CD14-positive monocyte (primary cell): ENCODE data around the gene NR2F6. TPM values are rescaled to one million over a fixed set of nuclear protein-coding genes. Genes with fewer than 3 reads are reported as not detected.
"Not testable (repeated sequence)": the region's sequence is repeated elsewhere in the genome, so short reads cannot be mapped to it uniquely, and the experiment has no call there.

ENCODE experiments used
- DNase-seq, 3 donors: peaks; one replicate each; pipeline ENCODE4 v3.0.0-alpha.2; 2011 to 2022
- H2AFZ ChIP-seq: 2 replicates; pipeline ENCODE4 v1.6.0; 2012; ENCODE audit warnings: mild to moderate bottlenecking, low read depth, low read length, inconsistent platforms; ENCODE audit not compliant: insufficient read depth, poor library complexity, severe bottlenecking
- H3K27ac ChIP-seq, 2 donors: 1 replicate in 1 of 2; 2 replicates in 1 of 2; pipeline ENCODE4 v1.5.1; 2012 to 2013; ENCODE audit warnings: low read length in 2 of 2, control low read depth in 1 of 2, inconsistent platforms in 1 of 2, low read depth in 1 of 2, mild to moderate bottlenecking in 1 of 2
- H3K27me3 ChIP-seq, 2 donors: one replicate each; pipeline versions ENCODE4 v1.6.0 to v1.6.1; 2011 to 2013; ENCODE audit warnings: low read length in 2 of 2; ENCODE audit not compliant: control insufficient read depth in 2 of 2, insufficient read depth in 2 of 2
- H3K36me3 ChIP-seq, 2 donors: replicated peaks in 1 of 2; 1 replicate in 1 of 2; 2 replicates in 1 of 2; pipeline versions ENCODE4 v1.5.1 to v1.6.1; 2012 to 2013; ENCODE audit warnings: low read length in 2 of 2, control low read depth in 1 of 2, inconsistent platforms in 1 of 2, mild to moderate bottlenecking in 1 of 2; ENCODE audit not compliant: insufficient read depth in 2 of 2, control insufficient read depth in 1 of 2
- H3K4me1 ChIP-seq, 2 donors: 1 replicate in 1 of 2; 2 replicates in 1 of 2; pipeline versions ENCODE4 v1.5.1 to v1.6.1; 2012 to 2013; ENCODE audit warnings: low read length in 2 of 2, control low read depth in 1 of 2, inconsistent platforms in 1 of 2, mild to moderate bottlenecking in 1 of 2, moderate library complexity in 1 of 2; ENCODE audit not compliant: insufficient read depth in 2 of 2, control insufficient read depth in 1 of 2
- H3K4me2 ChIP-seq: replicated peaks from 2 replicates; pipeline ENCODE3; 2012; ENCODE audit warnings: low read length, moderate library complexity, mild to moderate bottlenecking; ENCODE audit not compliant: poor library complexity, severe bottlenecking; ENCODE audit errors: extremely low read depth
- H3K4me3 ChIP-seq, 3 experiments: fragments of 200-600 bp in 1 of 3; sonication (generic) in 1 of 3; replicated peaks in 1 of 3; 1 replicate in 2 of 3; 2 replicates in 1 of 3; pipeline ENCODE4 v1.5.1; 2011 to 2013; ENCODE audit warnings: low read length in 3 of 3, mild to moderate bottlenecking in 3 of 3, control low read depth in 2 of 3, low read depth in 2 of 3, inconsistent platforms in 1 of 3, moderate library complexity in 1 of 3
- H3K79me2 ChIP-seq: 2 replicates; pipeline ENCODE4 v1.6.0; 2012; ENCODE audit warnings: mild to moderate bottlenecking, control low read depth, inconsistent platforms, low read length, moderate library complexity; ENCODE audit not compliant: insufficient read depth
- H3K9ac ChIP-seq: 2 replicates; pipeline ENCODE4 v1.6.0; 2017; ENCODE audit warnings: low read length, mild to moderate bottlenecking; ENCODE audit not compliant: insufficient read depth, poor library complexity, severe bottlenecking
- H3K9me3 ChIP-seq, 2 donors: replicated peaks in 1 of 2; 1 replicate in 1 of 2; 2 replicates in 1 of 2; pipeline versions ENCODE4 v1.5.1 to v1.6.1; 2012 to 2013; ENCODE audit warnings: low read length in 2 of 2, control low read depth in 1 of 2; ENCODE audit not compliant: control insufficient read depth in 1 of 2, insufficient read depth in 1 of 2
- H4K20me1 ChIP-seq: 2 replicates; pipeline ENCODE4 v1.6.0; 2012; ENCODE audit warnings: mild to moderate bottlenecking, low read length, control low read depth, moderate library complexity; ENCODE audit not compliant: insufficient read depth
- H3K27ac Mint-ChIP-seq, 7 donors: one replicate each; pipeline ENCODE4 v1.8.0; 2020; ENCODE audit warnings: mild to moderate bottlenecking in 7 of 7, mixed read lengths in 7 of 7, moderate library complexity in 6 of 7, inconsistent platforms in 2 of 7
- H3K27me3 Mint-ChIP-seq, 3 donors: one replicate each; pipeline ENCODE4 v1.8.0; 2021 to 2022; ENCODE audit warnings: low read depth in 3 of 3, mild to moderate bottlenecking in 3 of 3, mixed read lengths in 3 of 3, moderate library complexity in 3 of 3, inconsistent platforms in 1 of 3
- H3K36me3 Mint-ChIP-seq, 2 donors: one replicate each; pipeline ENCODE4 v1.8.0; 2020; ENCODE audit warnings: mixed read lengths in 2 of 2, inconsistent platforms in 1 of 2, mild to moderate bottlenecking in 1 of 2
- H3K4me1 Mint-ChIP-seq: one replicate; pipeline ENCODE4 v1.8.0; 2020; ENCODE audit warnings: mild to moderate bottlenecking, mixed read lengths
- H3K4me3 Mint-ChIP-seq, 2 donors: one replicate each; pipeline ENCODE4 v1.8.0; 2020; ENCODE audit warnings: mild to moderate bottlenecking in 2 of 2, mixed read lengths in 2 of 2, moderate library complexity in 1 of 2
- H3K9me3 Mint-ChIP-seq, 7 donors: one replicate each; pipeline ENCODE4 v1.8.0; 2020 to 2022; ENCODE audit warnings: mixed read lengths in 7 of 7, mild to moderate bottlenecking in 6 of 7, moderate library complexity in 6 of 7, inconsistent platforms in 2 of 7
- WGBS: methylation state at CpG from one replicate; pipeline ENCODE4 v1.1.5; 2013; ENCODE audit warnings: missing lambda C conversion rate; ENCODE audit not compliant: insufficient coverage; 5-methylcytosine and 5-hydroxymethylcytosine counted together
- intact Hi-C, 2 donors: fragments of 100-400 bp; cut with micrococcal nuclease; formaldehyde crosslinking; loops; one replicate each; pipeline versions ENCODE4 v1.15.0 to v1.15.1; 2023
- polyA plus RNA-seq, 3 donors: library from polyadenylated mRNA; depleted of rRNA in 1 of 3; unstranded in 2 of 3; stranded (reverse) in 1 of 3; fragments of 300-500 nt in 2 of 3; fragments of >200 nt in 1 of 3; fragmentation: Illumina TruSeq in 2 of 3; gene quantifications; 1 replicate in 2 of 3; 2 replicates in 1 of 3; pipeline ENCODE4 v1.2.3, GENCODE V29; 2012 to 2021
- TF ChIP-seq, protein P1 (sequence below): fragments of 200-600 bp; IDR thresholded peaks from one replicate; pipeline ENCODE4 v1.8.0; 2022; ENCODE audit warnings: antibody characterized with exemption, mild to moderate bottlenecking

The NR2F6 gene
- polyA plus RNA-seq, 3 donors, result 0.87 to 5.1 (median 1.7) TPM

- DNase-seq, result no peak
- TF ChIP-seq, protein P1, sequence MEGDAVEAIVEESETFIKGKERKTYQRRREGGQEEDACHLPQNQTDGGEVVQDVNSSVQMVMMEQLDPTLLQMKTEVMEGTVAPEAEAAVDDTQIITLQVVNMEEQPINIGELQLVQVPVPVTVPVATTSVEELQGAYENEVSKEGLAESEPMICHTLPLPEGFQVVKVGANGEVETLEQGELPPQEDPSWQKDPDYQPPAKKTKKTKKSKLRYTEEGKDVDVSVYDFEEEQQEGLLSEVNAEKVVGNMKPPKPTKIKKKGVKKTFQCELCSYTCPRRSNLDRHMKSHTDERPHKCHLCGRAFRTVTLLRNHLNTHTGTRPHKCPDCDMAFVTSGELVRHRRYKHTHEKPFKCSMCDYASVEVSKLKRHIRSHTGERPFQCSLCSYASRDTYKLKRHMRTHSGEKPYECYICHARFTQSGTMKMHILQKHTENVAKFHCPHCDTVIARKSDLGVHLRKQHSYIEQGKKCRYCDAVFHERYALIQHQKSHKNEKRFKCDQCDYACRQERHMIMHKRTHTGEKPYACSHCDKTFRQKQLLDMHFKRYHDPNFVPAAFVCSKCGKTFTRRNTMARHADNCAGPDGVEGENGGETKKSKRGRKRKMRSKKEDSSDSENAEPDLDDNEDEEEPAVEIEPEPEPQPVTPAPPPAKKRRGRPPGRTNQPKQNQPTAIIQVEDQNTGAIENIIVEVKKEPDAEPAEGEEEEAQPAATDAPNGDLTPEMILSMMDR, result no peak
- Histone ChIP-seq H3K4me3 (no peak overlapping the region), H3K4me1 (no peaks in the 10 kb centered on the region), H3K9me3 (no peaks in the 10 kb centered on the region), H3K4me2 (no peak overlapping the region), H3K27ac (no peak overlapping the region), H3K36me3 (peaks cover 84 to 97% of the 10 kb centered on the region in 2 donors), H2AFZ (no peak overlapping the region), H3K27me3 (no peaks in the 10 kb centered on the region), H3K9ac (no peak overlapping the region), H3K79me2 (no peaks in the 10 kb centered on the region), H4K20me1 (peaks cover 17% of the 10 kb centered on the region)
- Mint-ChIP-seq H3K27me3 (peaks cover 0 to 1% (median 0%) of the 10 kb centered on the region in 3 donors), H3K27ac (no peak overlapping the region), H3K36me3 (peaks cover 80 to 100% of the 10 kb centered on the region in 2 donors), H3K4me3 (no peak overlapping the region), H3K4me1 (no peaks in the 10 kb centered on the region), H3K9me3 (no peaks in the 10 kb centered on the region)
- over 99% methylated on average over 26 of the region's 26 CpGs for WGBS
- intact Hi-C loops, result no loop called here
These were observed 53.0 kb downstream of the NR2F6 start for GRCh38 chr19:17192751-17193150.

DNA sequence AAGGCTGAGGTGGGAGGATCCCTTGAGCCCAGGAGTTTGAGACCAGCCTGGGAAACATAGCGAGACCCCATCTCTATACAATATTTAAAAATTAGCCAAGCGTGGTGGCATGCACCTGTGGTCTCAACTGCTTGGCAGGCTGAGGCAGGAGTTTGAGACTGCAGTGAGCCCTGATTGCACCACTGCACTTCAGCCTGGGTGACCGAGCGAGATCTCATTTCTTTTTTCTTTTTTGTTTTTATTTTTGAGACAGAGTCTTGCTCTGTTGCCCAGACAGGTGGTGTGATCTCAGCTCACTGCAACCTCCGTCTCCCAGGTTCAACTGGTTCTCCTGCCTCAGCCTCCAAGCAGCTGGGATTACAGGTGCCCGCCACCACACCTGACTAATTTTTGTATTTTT lies 54.0 kb downstream of the NR2F6 start:
- not testable (repeated sequence) for DNase-seq
- peaks cover 82 to 100% of the 10 kb centered on the region in 2 donors for H3K36me3 Mint-ChIP-seq

More for the DNA sequence above, 54.0 kb downstream of the NR2F6 start:
- H3K4me3 Mint-ChIP-seq, H3K4me2 ChIP-seq, H3K27ac Mint-ChIP-seq, H3K27me3 Mint-ChIP-seq, H3K79me2 ChIP-seq, H3K4me1 ChIP-seq, intact Hi-C loops, H3K9me3 Mint-ChIP-seq, H3K27me3 ChIP-seq, H3K4me1 Mint-ChIP-seq, H2AFZ ChIP-seq, H3K9me3 ChIP-seq, H3K4me3 ChIP-seq, H3K9ac ChIP-seq, H3K27ac ChIP-seq: not testable (repeated sequence)
- WGBS, result 100% methylated on average over 3 of the region's 6 CpGs
- Histone ChIP-seq H4K20me1 (peaks cover 19% of the 10 kb centered on the region), H3K36me3 (peaks cover 86 to 97% of the 10 kb centered on the region in 2 donors)
